ENCODE measurements around the gene SLC25A11.

SLC25A11 gene

DNA sequence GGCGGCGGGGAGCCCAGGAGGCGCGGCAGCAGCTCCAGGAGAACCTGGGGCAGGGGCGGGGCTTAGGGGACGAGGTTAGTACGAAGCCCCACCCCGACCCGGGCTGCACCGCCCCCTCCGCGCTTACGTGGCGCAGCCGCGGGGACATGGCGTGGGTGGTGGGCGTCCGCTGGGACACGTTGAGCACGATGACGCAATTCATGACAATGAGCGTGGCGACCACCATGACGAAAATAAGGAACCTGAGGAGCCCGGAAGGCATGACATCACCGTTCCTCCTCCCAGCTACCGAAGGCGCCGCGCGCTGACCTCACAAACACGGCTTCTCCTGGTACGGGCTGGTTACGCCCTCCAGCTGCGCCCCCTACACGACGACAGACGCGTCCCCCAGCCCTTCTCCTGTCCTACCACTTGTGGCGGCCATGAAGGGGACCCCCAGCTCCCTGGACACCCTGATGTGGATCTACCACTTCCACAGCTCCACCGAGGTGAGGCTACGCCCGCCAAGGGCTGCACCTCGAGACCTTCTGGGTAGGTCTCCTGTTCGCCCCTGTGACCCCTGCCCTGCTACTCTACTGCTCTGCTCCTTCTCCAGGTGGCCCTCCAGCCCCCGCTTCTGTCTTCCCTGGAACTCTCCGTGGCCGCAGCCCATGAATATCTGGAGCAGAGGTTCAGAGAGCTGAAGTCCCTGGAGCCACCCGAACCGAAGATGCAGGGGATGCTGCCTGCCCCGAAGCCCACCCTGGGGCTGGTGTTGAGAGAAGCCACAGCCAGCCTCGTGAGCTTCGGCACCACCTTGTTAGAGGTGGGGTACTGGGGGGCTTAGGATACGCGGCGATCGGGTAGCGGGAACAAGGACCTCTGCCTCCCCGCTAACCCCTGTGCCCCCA lies 40.3 kb downstream of the SLC25A11 start, which contains the start of gene C17orf107:
TSS of gene C17orf107 (plus strand) at position 196 of the 890 bp plus-strand sequence. CDS start at position 423, 227 bp downstream.
- peak within 1 kb of the TSS; percentile 53 for H3K4me3 ChIP-seq (ENCODE audit: low read depth, low read length)
- DNase-seq (ENCODE audit: low read depth): peak; percentile 80

DNA sequence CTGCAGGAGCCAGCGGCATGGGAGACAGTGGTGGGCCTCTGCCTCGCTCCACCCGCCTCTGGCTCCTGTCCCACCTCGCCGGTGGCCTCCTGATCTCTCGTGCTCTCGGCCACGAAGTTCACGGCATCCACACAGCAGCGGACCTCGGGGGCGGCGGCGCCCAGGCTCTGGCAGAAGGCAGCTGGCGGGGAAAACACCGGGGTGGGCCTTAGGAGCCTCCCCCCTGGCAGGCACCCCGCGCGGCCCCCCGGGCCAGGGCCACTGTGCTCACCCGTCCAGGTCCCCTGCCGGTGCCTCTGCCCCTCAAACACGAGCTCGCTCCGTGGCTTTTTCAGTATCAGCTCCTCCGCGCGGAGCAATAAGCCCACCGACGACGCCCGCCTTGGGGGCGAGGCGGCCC lies 40.9 kb downstream of the SLC25A11 start:
- peak overlapping the region; percentile 53 for H3K4me3 ChIP-seq (ENCODE audit: low read depth, low read length)
- no peak for DNase-seq (ENCODE audit: low read depth)

DNA sequence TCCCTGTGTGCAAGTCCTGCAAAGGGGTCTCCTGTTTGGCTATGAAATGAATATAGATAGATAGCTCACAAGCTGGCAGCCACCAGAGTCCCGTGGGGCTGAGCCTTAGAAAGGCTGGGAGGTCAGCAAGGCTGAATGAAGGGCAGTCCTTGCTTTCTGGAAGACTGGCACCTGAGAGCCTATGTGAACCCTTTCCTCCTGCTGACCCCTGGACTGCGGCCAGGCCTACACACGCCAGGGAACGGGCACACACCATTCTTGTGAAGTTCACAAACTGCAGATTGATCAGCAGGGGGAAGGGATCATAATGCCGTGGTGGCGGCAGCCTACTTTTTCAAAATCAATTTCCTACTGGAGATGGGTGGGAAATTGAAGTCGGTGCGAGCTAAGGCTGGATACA lies 41.5 kb downstream of the SLC25A11 start:
- H3K4me3 ChIP-seq (ENCODE audit: low read depth, low read length): peak overlapping the region; percentile 53
- no peak for DNase-seq (ENCODE audit: low read depth)

DNA sequence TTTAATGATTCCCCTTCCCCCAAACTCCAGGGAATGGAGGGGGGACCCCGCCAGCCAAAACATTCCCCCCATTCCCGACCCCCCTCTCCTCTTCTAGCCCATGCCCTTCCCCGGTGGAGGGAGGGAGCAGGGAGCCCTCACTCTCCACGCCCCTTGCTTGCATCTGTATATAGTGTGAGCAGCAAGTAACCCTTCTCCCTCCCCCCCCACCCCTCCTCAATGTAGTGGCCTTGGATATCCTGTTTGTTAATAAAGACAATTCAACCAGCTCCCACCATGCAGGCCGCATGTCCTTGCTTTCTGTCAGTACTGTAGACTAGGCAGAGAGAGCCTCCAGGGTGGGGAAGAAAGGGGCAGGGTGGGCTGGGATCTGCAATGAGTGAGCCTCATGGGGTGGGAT lies 42.1 kb downstream of the SLC25A11 start:
- H3K4me3 ChIP-seq (ENCODE audit: low read depth, low read length): no peak overlapping the region
- no peak for DNase-seq (ENCODE audit: low read depth)

DNA sequence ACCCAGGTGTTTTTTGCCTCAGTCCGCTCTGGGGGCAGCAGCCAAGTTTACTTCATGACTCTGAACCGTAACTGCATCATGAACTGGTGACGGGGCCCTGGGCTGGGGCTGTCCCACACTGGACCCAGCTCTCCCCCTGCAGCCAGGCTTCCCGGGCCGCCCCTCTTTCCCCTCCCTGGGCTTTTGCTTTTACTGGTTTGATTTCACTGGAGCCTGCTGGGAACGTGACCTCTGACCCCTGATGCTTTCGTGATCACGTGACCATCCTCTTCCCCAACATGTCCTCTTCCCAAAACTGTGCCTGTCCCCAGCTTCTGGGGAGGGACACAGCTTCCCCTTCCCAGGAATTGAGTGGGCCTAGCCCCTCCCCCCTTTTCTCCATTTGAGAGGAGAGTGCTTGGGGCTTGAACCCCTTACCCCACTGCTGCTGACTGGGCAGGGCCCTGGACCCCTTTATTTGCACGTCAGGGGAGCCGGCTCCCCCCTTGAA lies 42.6 kb downstream of the SLC25A11 start:
- DNase-seq (ENCODE audit: low read depth): no peak
- H3K4me3 ChIP-seq (ENCODE audit: low read depth, low read length): no peak overlapping the region

DNA sequence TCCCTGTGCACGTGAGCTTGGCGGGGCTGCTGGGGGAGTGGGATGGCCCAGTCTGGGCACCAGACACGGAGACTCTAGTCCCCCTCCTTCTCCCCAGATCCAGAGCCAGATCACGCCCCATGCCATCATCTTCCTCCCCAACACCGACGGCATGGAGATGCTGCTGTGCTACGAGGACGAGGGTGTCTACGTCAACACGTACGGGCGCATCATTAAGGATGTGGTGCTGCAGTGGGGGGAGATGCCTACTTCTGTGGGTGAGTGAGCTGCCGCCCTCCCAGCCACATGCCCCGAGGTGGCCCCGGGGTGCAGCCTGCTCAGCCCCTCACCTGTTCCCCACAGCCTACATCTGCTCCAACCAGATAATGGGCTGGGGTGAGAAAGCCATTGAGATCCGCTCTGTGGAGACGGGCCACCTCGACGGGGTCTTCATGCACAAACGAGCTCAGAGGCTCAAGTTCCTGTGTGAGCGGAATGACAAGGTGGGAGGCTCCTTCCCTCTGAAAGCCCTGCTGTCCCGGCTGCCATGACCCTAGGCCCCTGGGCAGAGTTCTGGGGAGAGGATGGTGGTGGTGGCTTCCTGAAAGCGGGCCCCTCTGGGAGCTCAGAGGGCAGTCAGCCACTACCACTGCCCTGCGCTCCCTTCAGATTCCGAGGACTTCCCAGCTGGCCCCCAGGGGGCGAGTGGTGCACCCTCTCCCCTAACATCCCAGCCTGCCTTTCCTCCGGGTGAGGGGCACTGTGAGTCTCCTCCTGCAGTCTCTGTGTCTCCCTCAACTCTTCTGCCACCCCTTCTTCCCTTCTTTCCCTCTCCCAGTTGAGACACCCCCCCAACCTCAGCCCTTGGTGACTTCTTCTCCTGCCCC lies 43.3 kb downstream of the SLC25A11 start:
- DNase-seq (ENCODE audit: low read depth): no peak
- H3K4me3 ChIP-seq (ENCODE audit: low read depth, low read length): no peak overlapping the region

DNA sequence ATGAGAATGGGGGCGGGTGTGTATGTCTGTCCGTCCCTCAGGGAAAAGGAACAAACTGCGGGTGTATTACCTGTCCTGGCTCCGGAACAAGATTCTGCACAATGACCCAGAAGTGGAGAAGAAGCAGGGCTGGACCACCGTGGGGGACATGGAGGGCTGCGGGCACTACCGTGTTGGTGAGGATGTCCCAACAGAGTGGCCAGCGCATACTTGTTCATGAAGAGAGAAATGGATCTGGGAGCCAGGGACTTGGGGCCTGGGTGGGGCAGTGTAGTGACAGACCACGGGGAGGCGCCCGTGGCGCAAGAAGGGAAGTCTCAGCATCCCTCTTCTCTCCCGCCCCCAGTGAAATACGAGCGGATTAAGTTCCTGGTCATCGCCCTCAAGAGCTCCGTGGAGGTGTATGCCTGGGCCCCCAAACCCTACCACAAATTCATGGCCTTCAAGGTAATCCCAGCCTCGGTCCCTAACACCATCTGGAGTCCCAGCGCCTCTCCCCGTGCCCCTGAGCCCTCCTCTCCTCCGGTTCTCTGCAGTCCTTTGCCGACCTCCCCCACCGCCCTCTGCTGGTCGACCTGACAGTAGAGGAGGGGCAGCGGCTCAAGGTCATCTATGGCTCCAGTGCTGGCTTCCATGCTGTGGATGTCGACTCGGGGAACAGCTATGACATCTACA lies 44.1 kb downstream of the SLC25A11 start:
- no peak overlapping the region for H3K4me3 ChIP-seq (ENCODE audit: low read depth, low read length)
- DNase-seq (ENCODE audit: low read depth): no peak

DNA sequence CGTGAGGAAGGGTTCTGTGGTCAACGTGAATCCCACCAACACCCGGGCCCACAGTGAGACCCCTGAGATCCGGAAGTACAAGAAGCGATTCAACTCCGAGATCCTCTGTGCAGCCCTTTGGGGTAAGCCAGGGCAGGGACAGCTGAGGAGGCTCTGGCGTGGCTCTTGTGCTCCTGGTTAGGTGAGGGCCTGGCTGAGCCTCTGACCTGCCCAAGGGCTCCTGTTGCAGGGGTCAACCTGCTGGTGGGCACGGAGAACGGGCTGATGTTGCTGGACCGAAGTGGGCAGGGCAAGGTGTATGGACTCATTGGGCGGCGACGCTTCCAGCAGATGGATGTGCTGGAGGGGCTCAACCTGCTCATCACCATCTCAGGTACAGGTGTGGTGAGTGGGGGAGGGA lies 44.7 kb downstream of the SLC25A11 start:
- DNase-seq (ENCODE audit: low read depth): no peak
- H3K4me3 ChIP-seq (ENCODE audit: low read depth, low read length): no peak overlapping the region

DNA sequence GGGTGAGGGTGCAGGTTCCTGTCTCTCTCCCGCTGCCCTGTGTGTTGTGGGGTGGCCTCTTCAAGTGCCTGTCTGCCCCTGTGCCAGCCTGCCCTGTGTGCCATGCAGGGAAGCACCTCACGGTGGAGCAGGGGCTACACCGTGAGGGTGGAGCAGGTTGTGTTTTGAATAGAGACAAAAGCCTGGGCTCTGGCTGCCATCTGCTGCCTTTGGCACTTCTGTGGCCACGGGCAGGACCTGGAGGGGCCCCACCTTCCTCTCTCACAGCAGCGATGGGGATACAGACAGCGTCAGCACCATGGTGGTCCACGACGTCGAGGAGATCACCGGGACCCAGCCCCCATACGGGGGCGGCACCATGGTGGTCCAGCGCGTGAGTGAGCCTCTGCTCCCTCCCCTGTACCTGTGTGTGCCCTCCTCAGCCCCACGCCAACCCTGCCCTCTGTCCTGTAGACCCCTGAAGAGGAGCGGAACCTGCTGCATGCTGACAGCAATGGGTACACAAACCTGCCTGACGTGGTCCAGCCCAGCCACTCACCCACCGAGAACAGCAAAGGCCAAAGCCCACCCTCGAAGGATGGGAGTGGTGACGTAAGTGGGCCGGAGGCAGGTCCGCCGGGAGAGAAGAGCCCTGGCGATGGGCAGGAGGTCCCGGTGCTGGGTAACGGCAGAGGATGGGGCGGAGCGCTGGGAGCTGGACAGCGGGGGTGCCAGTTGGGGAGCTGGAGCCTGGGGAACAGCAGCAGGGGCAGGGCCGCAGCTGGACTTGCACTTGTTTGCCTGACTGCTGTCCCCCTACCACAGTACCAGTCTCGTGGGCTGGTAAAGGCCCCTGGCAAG lies 45.9 kb downstream of the SLC25A11 start:
- no peak for DNase-seq (ENCODE audit: low read depth)
- H3K4me3 ChIP-seq (ENCODE audit: low read depth, low read length): no peak overlapping the region

DNA sequence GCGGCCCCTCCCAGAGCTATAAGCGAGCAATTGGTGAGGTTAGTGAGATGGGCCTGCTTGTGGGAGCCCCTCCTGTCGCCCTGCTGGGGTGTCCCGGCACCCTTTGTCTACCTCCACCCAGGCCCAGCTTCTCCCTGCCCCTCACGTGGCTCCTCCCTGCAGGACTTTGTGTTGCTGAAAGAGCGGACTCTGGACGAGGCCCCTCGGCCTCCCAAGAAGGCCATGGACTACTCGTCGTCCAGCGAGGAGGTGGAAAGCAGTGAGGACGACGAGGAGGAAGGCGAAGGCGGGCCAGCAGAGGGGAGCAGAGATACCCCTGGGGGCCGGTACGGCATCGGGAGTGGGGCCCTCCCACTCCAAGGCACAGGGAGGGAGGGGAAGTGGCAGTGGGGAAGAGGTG lies 46.6 kb downstream of the SLC25A11 start:
- H3K4me3 ChIP-seq (ENCODE audit: low read depth, low read length): no peak overlapping the region
- DNase-seq (ENCODE audit: low read depth): no peak

DNA sequence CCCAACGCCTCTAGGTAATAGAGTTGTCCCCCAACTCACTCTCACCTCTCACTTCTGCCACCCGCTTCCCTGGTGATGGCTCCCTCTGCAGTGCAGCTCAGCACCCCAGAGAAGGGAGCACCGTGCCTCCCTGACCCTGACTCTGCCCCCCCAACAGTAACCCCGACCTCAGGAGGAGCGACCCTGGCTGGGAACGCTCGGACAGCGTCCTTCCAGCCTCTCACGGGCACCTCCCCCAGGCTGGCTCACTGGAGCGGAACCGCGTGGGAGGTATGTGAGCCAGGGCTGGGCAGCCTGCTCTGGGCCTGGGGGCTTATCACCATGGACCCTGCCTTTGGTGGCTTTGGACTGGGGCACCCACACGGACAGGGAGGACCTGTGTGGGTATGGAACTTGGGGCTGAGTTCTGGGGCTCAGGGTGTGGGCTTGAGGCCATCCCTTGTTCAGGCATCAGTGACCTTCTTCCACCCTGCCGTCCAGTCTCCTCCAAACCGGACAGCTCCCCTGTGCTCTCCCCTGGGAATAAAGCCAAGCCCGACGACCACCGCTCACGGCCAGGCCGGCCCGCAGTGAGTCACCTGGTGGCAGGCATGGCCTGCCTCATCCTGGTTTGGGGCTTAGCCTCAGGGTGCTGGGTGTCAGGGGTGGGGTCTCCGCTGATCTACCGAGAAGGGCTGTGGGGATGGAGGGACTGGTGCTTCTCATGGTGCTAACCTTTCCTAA lies 47.2 kb downstream of the SLC25A11 start:
- DNase-seq (ENCODE audit: low read depth): no peak
- H3K4me3 ChIP-seq (ENCODE audit: low read depth, low read length): no peak overlapping the region

DNA sequence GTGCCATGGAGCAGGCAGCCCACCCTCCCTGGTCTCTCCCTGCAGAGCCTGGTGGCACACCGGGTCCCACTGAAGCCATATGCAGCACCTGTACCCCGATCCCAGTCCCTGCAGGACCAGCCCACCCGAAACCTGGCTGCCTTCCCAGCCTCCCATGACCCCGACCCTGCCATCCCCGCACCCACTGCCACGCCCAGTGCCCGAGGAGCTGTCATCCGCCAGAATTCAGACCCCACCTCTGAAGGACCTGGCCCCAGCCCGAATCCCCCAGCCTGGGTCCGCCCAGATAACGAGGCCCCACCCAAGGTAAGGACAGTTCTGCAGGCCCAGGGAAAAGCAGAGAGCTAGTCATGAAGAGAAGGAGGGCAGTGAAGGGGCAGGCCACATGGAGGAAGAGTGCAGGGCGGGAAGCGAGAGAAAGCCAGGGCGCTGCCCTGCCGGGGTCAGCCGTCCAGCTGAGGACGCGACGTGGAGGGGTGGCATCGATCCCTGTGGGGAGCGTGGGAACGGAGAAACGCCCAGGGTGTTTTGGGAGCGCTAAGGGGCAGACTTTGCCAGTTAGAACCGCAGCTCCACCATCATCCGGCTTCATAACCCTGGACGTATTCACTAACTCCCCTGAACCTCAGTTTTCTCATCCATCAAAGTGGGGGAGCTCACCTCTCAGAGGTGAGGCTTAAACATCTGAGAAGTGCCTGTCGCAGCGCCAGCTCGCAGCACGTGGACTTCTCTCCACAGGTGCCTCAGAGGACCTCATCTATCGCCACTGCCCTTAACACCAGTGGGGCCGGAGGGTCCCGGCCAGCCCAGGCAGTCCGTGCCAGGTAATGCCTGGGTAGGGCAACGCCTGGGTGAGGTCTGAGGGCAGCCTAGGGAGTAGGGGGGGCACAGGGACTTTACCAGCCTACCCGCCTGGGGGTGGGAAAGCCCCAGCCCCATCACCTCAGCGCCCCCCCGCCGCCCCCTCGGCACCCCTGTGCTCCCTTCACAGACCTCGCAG lies 48.1 kb downstream of the SLC25A11 start:
- DNase-seq (ENCODE audit: low read depth): no peak
- H3K4me3 ChIP-seq (ENCODE audit: low read depth, low read length): no peak overlapping the region

DNA sequence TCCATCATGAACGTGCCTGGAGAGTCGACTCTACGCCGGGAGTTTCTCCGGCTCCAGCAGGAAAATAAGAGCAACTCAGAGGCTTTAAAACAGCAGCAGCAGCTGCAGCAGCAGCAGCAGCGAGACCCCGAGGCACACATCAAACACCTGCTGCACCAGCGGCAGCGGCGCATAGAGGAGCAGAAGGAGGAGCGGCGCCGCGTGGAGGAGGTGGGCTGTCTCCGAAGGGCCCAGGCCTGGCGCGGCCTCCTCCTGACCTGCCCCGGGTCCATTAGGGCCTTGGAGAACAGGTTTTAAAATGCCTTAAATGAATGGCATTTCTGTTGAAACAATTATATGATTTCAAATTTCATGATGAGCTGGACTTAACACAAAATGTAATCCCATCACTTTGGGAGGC lies 52.3 kb downstream of the SLC25A11 start:
- DNase-seq (ENCODE audit: low read depth): no peak
- H3K4me3 ChIP-seq (ENCODE audit: low read depth, low read length): no peak overlapping the region
